ENCODE measurements around the gene COL15A1.

GRCh38 chr9:99006979-99007378 lies 63.3 kb downstream of the COL15A1 start:
- TF ChIP-seq, protein P1, sequence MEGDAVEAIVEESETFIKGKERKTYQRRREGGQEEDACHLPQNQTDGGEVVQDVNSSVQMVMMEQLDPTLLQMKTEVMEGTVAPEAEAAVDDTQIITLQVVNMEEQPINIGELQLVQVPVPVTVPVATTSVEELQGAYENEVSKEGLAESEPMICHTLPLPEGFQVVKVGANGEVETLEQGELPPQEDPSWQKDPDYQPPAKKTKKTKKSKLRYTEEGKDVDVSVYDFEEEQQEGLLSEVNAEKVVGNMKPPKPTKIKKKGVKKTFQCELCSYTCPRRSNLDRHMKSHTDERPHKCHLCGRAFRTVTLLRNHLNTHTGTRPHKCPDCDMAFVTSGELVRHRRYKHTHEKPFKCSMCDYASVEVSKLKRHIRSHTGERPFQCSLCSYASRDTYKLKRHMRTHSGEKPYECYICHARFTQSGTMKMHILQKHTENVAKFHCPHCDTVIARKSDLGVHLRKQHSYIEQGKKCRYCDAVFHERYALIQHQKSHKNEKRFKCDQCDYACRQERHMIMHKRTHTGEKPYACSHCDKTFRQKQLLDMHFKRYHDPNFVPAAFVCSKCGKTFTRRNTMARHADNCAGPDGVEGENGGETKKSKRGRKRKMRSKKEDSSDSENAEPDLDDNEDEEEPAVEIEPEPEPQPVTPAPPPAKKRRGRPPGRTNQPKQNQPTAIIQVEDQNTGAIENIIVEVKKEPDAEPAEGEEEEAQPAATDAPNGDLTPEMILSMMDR (optimal IDR thresholded peaks at IDR 0.05 in 1 of 3, IDR thresholded peaks at IDR 0.05 in 1 of 3, conservative IDR thresholded peaks at IDR 0.05 in 1 of 3; ENCODE audit: extremely low read depth in 1 of 3, insufficient read depth in 2 of 3, low read length in 3 of 3), result no peak
- no peak for TF ChIP-seq EZH2 (IDR thresholded peaks at IDR 0.05; ENCODE audit: low read length)
